OCI-LY1 (cell line): ENCODE data around the gene ZNF267.
"Not testable (repeated sequence)": the region's sequence is repeated elsewhere in the genome, so short reads cannot be mapped to it uniquely, and the experiment has no call there.

Experiments used
- CTCF ChIP-seq: fragments of 200-600 bp; sonication (generic), shearing (Covaris generic); IDR thresholded peaks from 2 replicates; pipeline ENCODE4 v1.5.1; 2017; ENCODE audit warnings: mild to moderate bottlenecking, antibody characterized with exemption, low read length, moderate library complexity, mixed read lengths
- EZH2 ChIP-seq: fragments of 200-600 bp; sonication (generic), shearing (Covaris generic); IDR thresholded peaks from 2 replicates; pipeline ENCODE4 v1.8.0; 2017; ENCODE audit warnings: borderline replicate concordance, mixed run types, mild to moderate bottlenecking, antibody characterized with exemption, low read length, moderate library complexity, mixed read lengths

- TF ChIP-seq CTCF, EZH2: not testable (repeated sequence)
Measured at GRCh38 chr16:31952206-31952605, 78.6 kb downstream of the ZNF267 start.
